DMS53 treated with DMSO at 0.1 percent for 48 hours (cell line): ENCODE results near the gene RMP24.

Experiments used
- DNase-seq: peaks from one replicate; lab custom pipeline; 2025; ENCODE audit not compliant: unreplicated experiment; lab: John Stamatoyannopoulos, UW

Gene RMP24

GRCh38 chr18:36028859-36029258 is 56.4 kb downstream of the RMP24 start:
- DNase-seq = no peak
